Measurements from ENCODE around the gene PHLDB3.
"Not testable (repeated sequence)": the region's sequence is repeated elsewhere in the genome, so short reads cannot be mapped to it uniquely, and the experiment has no call there.

Gene PHLDB3

GRCh38 chr19:43504426-43505185, at the start of gene PHLDB3:
TSS of gene PHLDB3 (minus strand) at chr19:43504746. CDS start at chr19:43504118, 628 bp downstream.
- in situ Hi-C loops (cut with MboI; ENCODE audit: low sequenced_read_pairs), result no loop called here

DNA sequence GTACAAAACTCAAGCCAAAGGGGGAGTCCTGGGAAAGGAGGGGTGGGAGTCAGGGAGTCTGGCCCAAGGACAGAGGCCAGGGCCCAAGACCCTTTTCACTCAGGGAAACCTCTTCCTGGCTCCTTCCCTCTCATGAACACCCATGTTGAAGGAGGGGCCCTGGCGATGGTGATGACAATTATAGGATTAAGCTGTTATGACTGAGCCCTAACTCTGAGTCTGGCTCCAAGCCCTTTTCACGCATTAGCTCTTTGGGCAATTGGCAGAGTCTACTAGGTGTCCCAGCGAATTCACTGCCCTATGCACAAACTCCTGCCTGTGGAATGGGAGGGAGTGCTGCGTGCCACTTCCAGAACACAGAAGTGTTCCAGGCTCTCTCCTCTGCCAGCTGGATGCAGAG, 49.1 kb upstream of the PHLDB3 start:
- in situ Hi-C loops (cut with MboI; ENCODE audit: low sequenced_read_pairs), result no loop called here

GRCh38 chr19:43552616-43553015, 48.1 kb upstream of the PHLDB3 start:
- in situ Hi-C loops (cut with MboI; ENCODE audit: low sequenced_read_pairs), result no loop called here

DNA sequence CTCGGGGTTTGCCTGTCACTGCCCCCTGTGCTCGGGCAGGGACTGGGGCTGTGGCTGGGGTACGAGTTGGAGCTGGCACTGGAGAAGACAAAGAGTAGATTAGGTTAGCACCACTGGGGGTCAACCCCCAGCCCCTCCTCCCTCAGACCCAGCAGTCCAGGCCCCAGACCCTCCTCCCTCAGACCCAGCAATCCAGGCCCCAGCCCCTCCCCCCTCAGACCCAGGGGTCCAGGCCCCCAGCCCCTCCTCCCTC, 47.6 kb upstream of the PHLDB3 start:
- in situ Hi-C loops (cut with MboI; ENCODE audit: low sequenced_read_pairs), result no loop called here

DNA sequence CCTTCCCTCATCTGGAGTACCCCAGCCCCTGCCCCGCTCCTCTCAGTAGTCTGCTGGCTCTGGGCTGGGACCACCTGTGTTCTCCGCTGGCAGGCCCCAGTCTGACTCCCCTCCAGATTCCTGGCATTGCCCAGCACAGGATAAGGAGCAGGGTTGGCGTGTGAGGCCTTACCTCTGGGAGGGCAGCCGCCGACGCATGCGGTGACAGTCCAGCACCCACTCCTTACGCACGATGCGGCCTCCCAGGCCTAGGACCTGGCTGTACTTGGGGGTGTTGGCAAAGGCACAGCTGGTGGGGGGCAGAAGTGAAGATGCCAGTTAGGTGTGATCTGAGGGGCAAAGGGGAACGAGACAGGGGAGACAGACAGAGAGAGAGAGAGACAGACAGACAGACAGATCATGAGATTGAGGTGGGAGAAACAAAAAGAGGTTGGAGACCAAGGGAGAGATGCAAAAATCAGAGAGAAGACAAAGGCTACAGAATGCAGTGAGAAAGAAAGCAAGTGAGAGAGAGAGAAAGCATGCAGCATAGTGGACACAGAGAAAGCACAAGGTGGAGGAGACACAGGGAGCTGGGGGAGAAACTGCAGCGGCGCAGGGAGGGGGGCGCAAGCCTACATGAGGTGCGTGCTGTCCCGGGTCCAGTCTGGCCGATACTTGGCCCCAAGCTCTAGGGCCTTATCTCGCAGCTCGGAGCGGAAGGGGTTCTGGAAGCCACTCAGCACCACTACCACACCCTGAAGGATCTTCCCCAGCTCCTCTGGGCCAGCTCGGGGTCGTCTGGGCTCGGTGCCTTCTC, 47.1 kb upstream of the PHLDB3 start:
- in situ Hi-C loops (cut with MboI; ENCODE audit: low sequenced_read_pairs), result no loop called here

DNA sequence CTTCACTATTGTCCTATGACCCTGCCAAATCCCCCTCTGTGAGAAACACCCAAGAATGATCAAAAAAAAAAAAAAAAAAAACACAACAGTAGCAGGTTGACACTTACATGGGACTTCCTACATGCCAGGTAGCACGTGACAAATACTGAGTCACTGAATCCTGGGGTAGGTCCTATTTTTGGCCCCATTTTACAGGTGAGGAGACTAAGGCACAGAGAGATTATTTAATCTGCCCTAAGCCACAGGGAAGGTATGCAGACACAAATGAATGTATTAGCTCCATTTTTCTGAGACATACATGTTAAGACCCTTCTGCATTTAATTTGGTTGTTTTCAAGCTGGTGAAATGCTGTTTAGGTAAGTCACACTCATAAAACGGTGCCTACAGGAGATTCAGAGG, 44.2 kb upstream of the PHLDB3 start:
- in situ Hi-C loops (cut with MboI; ENCODE audit: low sequenced_read_pairs), result no loop called here

- in situ Hi-C loops (cut with MboI; ENCODE audit: low sequenced_read_pairs), result not testable (repeated sequence)
These were observed 43.4 kb upstream of the PHLDB3 start for GRCh38 chr19:43547926-43548325.

DNA sequence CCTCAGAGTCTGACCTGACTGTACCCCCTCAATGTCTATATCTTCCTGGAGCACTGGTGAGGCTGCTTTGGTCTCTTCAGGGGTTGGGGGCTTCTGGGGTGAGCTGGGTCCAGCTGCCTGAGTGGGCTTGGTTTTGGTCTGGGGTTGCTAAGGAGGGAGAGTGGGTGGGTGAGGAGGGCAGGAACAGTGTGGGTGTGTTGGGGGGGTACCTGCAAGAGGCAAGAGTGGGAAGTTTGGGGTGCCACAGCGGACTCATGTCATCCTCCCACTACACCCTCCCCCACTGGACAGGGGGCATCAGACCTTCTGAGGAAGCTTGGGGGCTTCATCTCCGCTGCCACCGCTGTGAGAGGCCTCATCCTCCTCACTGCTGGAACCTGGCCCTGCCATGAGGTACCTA, 42.0 kb upstream of the PHLDB3 start:
- in situ Hi-C loops (cut with MboI; ENCODE audit: low sequenced_read_pairs), result no loop called here

DNA sequence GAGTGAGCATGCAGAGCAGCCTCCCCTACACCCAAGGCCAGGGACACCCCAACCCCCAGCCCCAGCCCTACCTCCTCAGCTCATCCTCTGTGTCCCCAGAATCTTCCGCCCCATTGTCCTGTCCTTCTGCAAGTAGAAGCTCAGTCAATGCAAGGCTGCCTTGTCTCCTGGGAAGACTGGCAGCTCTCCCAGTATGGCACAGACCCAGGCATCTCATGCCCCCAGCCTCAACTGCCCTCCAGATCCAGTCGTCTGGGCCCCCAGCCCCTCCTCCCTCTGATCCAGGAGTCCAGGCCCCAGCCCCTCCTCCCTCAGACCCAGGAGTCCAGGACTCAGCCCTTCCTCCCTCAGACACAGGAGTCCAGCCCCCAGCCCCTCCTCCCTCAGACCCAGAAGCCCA, 41.4 kb upstream of the PHLDB3 start:
- in situ Hi-C loops (cut with MboI; ENCODE audit: low sequenced_read_pairs), result no loop called here

DNA sequence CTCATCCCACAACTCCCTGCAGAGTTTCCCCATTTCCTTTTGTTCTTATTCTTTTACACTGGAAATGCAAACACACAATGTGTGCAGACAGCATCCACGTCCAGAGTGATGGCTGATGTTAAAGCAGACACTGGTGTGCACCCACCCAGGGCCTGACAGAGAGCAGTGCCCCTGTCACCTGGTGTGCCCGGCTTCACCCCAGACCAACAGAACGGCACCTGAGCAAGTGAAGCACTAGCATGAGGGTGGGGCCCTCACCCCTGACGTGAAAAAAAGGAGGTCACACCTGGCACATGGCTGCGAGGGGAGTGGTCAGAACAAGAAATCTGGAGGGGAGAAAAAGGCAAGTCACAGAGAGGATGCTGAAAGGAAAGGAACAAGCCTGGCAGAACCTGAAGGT, 40.7 kb upstream of the PHLDB3 start:
- in situ Hi-C loops (cut with MboI; ENCODE audit: low sequenced_read_pairs), result no loop called here

DNA sequence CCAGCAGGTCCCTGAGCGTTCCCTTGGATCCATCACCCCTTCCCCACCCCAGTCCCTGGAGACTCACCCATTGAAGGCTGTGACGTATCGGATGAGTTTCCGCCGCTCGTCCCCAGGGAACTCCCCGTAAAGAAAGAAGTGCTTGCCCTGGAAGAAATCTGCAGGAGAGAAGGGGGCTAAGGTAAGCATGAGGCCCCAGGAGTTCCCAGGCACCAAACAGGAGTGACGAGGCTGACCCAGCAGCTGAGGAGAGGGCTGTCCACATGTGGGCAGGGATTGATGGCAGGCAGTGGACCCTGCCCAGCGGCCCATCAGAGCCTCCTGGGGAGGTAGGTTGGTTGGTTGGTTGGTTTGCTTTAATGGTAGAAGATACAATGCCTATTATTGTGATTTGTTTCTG, 39.5 kb upstream of the PHLDB3 start:
- in situ Hi-C loops (cut with MboI; ENCODE audit: low sequenced_read_pairs), result no loop called here

GRCh38 chr19:43541920-43542650, 37.5 kb upstream of the PHLDB3 start:
- in situ Hi-C loops (cut with MboI; ENCODE audit: low sequenced_read_pairs), result no loop called here

GRCh38 chr19:43540381-43540780, 35.8 kb upstream of the PHLDB3 start:
- in situ Hi-C loops (cut with MboI; ENCODE audit: low sequenced_read_pairs), result no loop called here

DNA sequence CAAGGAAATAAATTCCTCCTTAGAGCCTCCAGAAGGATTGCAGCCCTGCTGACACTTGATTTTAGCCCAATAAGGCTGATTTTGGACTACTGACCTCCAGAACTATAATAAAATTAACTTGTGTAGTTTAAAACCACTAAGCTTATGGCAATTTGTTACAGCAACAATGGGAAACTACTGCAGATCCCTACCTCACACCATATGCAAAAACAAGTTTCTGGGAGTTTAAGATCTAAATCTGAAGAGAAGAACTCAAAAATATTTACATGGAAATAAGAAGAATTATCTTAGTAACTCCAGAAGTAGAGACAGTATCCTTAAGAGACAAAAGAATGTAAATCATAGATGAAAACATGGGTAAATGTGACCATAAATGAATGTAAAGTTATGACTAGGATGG, 34.4 kb upstream of the PHLDB3 start:
- in situ Hi-C loops (cut with MboI; ENCODE audit: low sequenced_read_pairs), result no loop called here

DNA sequence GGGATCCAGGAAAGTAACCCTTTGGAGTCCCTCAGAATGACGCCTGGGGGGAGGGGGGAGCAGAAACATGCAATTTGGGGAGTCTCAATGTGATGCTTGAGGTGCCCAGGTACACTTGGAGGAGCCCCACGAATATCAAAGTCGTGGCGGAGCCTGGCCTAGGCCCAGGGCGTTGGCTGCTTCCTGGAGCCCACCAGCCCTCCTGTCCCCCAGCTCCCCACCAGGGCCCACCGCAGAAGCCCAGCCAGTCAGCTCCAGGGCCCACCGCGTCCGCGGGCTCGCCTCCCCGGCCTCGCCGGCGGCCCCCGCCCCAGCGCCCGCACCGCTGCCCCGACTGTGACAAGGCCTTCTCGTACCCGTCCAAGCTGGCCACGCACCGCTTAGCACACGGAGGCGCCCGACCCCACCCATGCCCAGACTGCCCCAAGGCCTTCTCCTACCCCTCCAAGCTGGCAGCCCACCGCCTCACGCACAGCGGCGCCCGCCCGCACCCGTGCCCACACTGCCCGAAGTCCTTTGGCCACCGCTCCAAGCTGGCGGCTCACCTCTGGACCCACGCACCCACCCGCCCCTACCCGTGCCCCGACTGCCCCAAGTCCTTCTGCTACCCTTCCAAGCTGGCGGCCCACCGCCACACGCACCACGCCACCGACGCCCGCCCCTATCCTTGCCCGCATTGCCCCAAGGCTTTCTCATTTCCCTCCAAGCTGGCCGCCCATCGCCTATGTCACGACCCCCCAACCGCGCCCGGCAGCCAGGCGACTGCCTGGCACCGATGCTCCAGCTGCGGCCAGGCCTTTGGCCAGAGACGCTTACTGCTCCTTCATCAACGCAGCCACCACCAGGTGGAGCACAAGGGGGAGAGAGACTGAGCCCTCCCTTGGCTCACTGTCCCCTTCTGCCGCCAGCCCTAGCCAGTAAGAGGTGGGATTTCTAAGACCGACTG, 30.5 kb upstream of the PHLDB3 start:
- in situ Hi-C loops (cut with MboI; ENCODE audit: low sequenced_read_pairs), result no loop called here

DNA sequence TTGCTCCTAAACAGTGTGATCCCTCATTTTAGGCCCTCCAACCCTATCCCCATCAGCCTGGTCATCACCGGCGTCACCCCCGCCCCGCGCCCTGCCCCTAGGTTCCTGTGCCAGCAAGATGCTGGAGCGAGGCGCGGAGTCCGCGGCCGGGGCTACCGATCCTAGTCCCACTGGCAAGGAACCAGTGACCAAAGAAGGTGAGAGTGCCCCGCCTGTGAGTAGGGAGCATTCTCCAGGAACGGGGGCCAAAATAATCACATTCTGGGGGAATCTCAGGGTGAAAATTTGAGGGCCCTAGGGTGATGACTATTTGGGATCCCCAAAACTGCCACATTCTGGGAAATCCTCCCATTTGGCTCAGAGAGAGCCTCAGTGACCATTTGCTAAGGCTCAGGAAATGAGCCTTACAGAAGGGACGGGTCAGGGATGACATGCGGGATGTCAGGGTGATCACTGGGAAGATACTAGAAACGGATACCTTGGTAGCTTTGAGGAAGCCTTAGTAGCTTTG, 29.8 kb upstream of the PHLDB3 start:
- in situ Hi-C loops (cut with MboI; ENCODE audit: low sequenced_read_pairs), result no loop called here

- in situ Hi-C loops (cut with MboI; ENCODE audit: low sequenced_read_pairs), result no loop called here
These were observed 29.2 kb upstream of the PHLDB3 start for GRCh38 chr19:43533546-43534304.

DNA sequence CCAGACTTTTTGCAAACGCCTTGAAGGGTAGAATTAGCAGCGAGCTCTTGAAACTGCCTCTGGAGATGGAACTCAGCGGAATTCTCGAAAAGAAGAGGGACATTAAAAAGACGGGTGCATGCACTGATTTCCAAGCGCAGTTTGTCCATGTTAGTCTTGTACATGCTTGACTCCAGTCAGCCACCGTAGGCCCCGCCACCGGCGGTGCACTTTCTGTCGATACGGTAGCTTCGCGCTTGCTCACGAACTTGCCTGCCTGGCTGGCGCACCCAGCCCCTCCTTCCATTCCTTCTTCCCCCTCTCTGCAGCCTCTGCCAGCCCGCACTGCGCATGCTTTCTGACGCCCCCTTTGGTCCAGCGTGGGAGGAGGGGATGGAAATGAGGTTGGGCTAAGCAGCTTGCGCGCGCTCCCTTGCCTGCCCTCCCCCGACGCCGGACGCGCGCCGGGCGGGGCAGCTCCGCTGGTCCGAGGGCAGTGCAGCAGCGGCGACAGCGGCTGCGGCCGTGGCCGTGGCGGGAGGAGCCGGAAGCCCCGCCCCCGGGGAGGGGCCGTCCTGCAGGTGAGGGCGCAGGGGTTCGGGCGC, 28.5 kb upstream of the PHLDB3 start, which contains the start of gene ZNF575:
Gene ZNF575, plus strand, starts transcription at position 227 of the 584 bp plus-strand sequence. CDS start 1,235 bp downstream, outside the sequence.
- in situ Hi-C loops (cut with MboI; ENCODE audit: low sequenced_read_pairs), result no loop called here

GRCh38 chr19:43532571-43532961, 28.0 kb upstream of the PHLDB3 start:
- in situ Hi-C loops (cut with MboI; ENCODE audit: low sequenced_read_pairs), result no loop called here

All from hTERT RPE-1 (cell line).